ENCODE measurements around the gene BCL2A1.
"Not testable (repeated sequence)": the region's sequence is repeated elsewhere in the genome, so short reads cannot be mapped to it uniquely, and the experiment has no call there.

The BCL2A1 gene

GRCh38 chr15:79923079-79923514 lies 47.9 kb downstream of the BCL2A1 start:
- peak; percentile 36 for DNase-seq (ENCODE audit: low spot score)

GRCh38 chr15:79922512-79923078 lies 48.4 kb downstream of the BCL2A1 start:
- DNase-seq (ENCODE audit: low spot score): no peak

DNA sequence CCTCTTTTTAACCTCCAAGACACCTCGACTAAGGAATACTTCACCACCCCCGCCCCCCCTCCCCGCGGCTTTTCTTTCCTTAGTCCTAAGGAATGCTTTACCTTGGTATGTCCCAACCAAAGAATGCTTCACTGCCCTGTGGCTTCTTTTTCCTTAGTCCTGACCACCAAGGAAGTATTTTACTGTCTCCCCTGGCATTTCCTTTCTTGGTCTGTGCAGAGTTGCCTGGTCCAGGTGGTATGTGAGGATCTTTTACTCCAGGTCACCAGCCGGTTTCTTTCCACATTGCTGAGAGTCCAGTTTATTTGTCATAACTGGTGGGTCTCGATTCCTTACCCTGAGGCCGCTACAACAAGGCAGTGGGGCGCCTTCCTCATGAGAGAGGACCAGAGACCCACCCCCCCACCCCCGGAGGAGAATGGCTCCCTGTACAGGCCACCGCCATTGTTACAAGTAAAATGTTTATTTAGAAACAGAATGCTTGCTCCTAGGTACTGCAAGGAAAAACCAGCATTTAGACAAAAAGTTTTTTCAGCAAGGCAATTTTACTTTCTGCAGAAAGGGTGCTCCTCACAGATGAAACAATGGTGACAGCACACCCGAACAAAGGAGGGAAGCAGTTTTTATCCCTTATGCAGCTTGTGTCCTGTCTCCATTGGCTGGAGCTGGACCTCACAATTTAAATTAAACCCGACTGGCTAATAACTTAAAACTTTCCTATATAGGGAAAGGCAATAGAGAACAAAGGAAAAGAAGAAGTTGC lies 51.1 kb downstream of the BCL2A1 start:
- no peak for DNase-seq (ENCODE audit: low spot score)

DNA sequence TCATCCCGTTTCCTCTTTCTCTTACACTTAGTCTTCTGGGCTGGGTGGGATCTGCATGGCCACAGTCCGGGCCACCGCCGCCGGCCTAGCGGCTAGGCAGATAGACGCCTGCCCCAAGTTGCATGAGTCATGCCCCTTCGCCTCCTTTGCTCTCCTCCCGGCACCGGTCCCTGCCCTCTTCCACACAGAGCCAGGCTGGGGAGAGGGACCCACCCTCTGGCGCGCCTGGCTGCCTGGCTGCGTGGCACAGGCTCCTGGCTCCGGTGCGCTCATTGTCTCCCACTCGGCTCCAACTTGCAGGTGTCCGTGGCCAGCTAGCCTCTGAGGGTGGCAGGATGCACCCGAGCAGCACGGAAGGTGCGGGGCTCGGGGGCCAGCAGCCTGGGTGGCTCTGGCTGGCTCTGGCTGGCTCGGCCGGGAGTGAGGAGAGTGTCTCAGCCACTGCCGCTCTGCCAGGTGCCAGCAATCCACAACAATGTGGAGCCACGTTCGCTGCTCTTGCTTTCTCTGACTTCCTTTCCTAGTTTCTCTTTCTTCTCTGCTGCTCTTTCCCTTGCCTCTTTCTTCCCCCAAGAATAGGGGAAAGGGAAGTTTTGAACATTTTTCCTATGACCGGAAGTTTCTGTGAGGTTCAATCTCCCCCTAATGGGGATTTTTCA lies 51.8 kb downstream of the BCL2A1 start:
- no peak for DNase-seq (ENCODE audit: low spot score)

- no peak for DNase-seq (ENCODE audit: low spot score)
These were observed 52.7 kb downstream of the BCL2A1 start for GRCh38 chr15:79918278-79918677.

DNA sequence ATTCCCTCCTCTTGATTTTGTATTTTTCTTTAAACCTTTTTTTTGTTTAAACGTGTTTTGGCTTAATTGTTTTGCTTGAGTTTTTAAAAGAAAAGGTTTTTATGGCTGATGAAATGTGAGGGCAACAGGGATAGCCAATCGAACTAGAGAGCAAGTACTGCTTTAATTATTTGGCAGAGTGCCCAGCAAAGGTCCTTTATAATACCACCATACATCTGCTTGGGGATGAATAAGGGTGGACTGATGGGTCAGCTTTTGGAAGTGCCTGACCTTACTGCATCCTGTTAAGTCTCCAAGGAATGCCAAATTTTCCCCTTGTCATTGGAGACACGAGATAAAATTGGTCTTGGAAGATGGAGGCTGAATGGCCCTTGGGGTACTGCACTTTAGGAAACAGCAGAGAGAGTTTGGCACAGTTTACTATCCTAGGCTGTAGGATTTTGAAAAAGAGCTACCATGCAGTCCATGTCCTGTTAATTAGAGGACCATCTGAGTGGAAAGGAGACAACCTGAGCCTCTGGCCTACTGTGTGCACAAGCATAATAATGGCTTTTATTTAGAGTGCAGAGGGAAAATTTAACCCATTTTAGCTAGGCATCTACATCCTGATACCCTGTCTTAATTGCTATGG lies 54.4 kb downstream of the BCL2A1 start:
- DNase-seq (ENCODE audit: low spot score): no peak

GRCh38 chr15:79915776-79916501 lies 55.1 kb downstream of the BCL2A1 start:
- not testable (repeated sequence) for DNase-seq (ENCODE audit: low spot score)

GRCh38 chr15:79914728-79915127 lies 56.3 kb downstream of the BCL2A1 start:
- DNase-seq (ENCODE audit: low spot score): no peak

Measured in Ammon's horn (tissue), 1 donor.